Mucosa of descending colon (tissue), 3 donors: ENCODE results near the gene CTBP2. TPM values are rescaled to one million over a fixed set of nuclear protein-coding genes. Genes with fewer than 3 reads are reported as not detected.

Source experiments
- ATAC-seq: fragments of 200-7000 bp; cut with Tn5 transposase; one replicate; pipeline ENCODE4 v1.9.1; 2020; ENCODE audit warnings: mild to moderate bottlenecking, moderate library complexity
- DNase-seq, 3 donors: peaks; one replicate each; pipeline ENCODE4 v3.0.0-alpha.2; 2020
- H3K36me3 ChIP-seq: fragments of 200-600 bp; one replicate; pipeline ENCODE4 v1.8.0; 2021; ENCODE audit warnings: low read depth, mild to moderate bottlenecking
- H3K4me1 ChIP-seq: fragments of 200-600 bp; one replicate; pipeline ENCODE4 v1.8.0; 2021; ENCODE audit warnings: low read depth, mild to moderate bottlenecking
- H3K4me3 ChIP-seq: fragments of 200-600 bp; one replicate; pipeline ENCODE4 v1.8.0; 2021; ENCODE audit warnings: mild to moderate bottlenecking
- H3K9me3 ChIP-seq: fragments of 200-600 bp; one replicate; pipeline ENCODE4 v1.8.0; 2021; ENCODE audit warnings: mild to moderate bottlenecking
- intact Hi-C, 2 donors: fragments of 100-400 bp; cut with DNase I in 1 of 2; cut with micrococcal nuclease in 1 of 2; formaldehyde crosslinking; loops; one replicate each; pipeline versions ENCODE4 v1.11.0 to v1.11.1; 2022; cut with DNase I, micrococcal nuclease
- total RNA-seq, 3 donors: library from RNA; stranded (reverse); fragmentation: NEBNext Ultra II Directional in 2 of 3; extraction: Animal tissue kit (Norgen Biotek cat#: 25700) in 2 of 3; gene quantifications; one replicate each; pipeline versions ENCODE4 v1.2.1 to v1.2.4, GENCODE V29; 2021 to 2023
- TF ChIP-seq, protein P1 (sequence below): fragments of 200-600 bp; IDR thresholded peaks from one replicate; pipeline ENCODE4 v1.8.0; 2022; ENCODE audit warnings: antibody characterized with exemption, mild to moderate bottlenecking
- donor health status: DM: no; HTN: no; CAD: no; lungs with moderate emphysema.
- donor health status: DM: no; HTN: no; CAD: no.
- donor health status: DM: no; HTN: yes; CAD: no.

CTBP2 gene
- total RNA-seq, 3 donors from 2014 or later = 109 to 137 (median 121) TPM

DNA sequence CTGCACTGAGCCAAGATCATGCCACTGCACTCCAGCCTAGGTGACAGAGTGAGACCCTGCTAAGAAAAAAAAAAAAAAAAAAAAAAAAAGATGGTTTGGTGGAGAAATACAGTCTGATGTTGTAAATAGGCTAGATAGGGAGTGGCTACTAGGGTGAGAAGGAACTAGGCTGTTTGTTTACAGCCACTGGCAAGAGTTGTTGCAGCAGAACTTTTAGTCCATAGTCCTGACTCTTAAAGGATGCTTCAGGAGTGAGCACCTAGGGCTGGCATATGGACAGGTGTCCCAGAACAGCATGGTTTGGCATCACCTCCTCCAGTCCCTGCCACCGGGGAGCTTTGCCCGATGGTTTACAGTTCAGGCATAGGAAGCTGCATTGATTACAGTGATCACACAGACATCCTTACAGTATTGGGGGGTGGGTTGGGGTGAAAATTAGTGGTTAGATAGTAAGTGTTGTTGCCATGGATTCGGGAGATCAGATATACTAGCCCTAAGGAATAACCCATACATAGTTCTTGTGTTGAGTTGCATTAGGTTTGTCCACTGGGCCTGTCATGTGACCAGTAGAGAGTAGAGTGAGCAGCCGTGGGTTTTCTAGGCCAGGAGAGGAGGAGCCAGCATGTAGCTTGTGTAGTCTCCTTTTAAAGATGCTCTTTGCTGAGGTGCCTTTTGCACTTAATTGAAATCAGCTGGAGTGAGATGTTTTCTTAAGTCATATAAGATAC is 182.6 kb downstream of the CTBP2 start:
- Histone ChIP-seq H3K4me1 (no peaks in the 10 kb centered on the region), H3K9me3 (no peaks in the 10 kb centered on the region), H3K4me3 (no peak overlapping the region), H3K36me3 (no peaks in the 10 kb centered on the region)
- ATAC-seq (peak; percentile 32), DNase-seq (no peak)
- intact Hi-C loops = no loop called here
- TF ChIP-seq, protein P1, sequence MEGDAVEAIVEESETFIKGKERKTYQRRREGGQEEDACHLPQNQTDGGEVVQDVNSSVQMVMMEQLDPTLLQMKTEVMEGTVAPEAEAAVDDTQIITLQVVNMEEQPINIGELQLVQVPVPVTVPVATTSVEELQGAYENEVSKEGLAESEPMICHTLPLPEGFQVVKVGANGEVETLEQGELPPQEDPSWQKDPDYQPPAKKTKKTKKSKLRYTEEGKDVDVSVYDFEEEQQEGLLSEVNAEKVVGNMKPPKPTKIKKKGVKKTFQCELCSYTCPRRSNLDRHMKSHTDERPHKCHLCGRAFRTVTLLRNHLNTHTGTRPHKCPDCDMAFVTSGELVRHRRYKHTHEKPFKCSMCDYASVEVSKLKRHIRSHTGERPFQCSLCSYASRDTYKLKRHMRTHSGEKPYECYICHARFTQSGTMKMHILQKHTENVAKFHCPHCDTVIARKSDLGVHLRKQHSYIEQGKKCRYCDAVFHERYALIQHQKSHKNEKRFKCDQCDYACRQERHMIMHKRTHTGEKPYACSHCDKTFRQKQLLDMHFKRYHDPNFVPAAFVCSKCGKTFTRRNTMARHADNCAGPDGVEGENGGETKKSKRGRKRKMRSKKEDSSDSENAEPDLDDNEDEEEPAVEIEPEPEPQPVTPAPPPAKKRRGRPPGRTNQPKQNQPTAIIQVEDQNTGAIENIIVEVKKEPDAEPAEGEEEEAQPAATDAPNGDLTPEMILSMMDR = no peak

DNA sequence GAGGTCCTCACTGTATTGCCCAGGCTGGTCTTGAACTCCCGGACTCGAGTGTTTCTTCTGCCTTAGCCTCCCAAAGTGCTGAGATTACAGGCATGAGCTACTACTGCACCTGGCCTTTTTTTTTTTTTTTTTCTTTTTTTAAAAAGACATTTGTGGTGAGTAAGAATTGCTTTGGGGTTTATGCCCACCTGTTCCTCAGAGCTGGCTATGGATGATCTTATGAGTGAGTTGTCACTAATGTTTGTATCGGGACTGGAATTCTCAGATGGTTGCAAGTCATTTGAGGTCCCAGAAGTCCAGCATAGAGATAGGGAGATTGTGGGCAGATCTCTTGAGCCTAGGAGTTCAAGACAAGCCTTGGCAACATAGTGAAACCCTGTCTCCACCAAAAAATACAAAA is 183.2 kb downstream of the CTBP2 start:
- Histone ChIP-seq H3K4me3 (no peak overlapping the region), H3K36me3 (no peaks in the 10 kb centered on the region), H3K9me3 (no peaks in the 10 kb centered on the region), H3K4me1 (no peaks in the 10 kb centered on the region)
- TF ChIP-seq, protein P1 = no peak
- DNase-seq = no peak
- intact Hi-C loops = no loop called here
- ATAC-seq = no peak

DNA sequence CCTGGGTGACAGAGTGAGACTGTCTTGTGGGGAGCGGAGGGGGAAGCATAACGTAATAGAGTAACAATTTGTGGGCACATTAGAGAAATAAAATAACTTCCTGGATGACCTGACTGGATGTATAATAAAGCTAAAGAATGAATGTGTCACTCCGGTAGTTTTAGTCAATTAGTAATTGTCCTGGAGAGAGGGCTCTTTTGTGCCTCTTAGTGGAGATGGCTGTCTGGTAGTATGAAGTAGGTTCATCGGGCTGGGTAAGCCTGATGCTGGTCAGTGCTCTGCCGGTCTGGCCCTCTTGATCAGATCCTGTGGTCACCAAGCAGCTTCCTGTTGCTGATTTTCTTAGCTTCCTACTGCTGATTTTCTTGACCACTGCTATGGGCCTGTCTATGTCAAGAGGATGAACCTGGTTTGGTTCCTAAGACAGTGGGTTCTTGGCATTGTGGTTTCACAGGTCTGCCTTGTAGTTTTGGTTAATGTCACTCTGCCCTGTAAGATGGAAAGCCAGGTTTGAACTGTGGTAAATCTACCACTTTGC is 184.3 kb downstream of the CTBP2 start:
- no peak for DNase-seq
- ATAC-seq = peak; percentile 38
- Histone ChIP-seq H3K4me1 (no peaks in the 10 kb centered on the region), H3K9me3 (no peaks in the 10 kb centered on the region), H3K36me3 (no peaks in the 10 kb centered on the region), H3K4me3 (no peak overlapping the region)
- intact Hi-C loops = no loop called here
- TF ChIP-seq, protein P1 = no peak

DNA sequence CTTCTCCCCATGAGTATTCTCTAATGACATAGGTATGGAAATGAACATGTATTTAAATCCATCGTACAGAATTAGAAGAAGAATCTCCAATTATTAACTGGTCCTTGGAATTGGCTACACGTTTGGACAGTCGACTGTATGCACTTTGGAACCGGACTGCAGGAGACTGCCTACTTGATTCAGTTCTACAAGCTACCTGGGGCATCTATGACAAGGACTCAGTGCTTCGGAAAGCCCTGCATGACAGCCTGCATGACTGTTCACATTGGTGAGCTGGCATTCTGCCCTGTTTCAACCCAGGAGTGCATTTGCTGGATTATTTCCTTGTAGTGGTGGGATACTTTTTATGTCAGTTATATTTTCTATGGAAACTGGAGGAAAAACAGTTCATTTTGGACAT is 186.2 kb downstream of the CTBP2 start:
- TF ChIP-seq, protein P1 = no peak
- ATAC-seq = no peak
- Histone ChIP-seq H3K36me3 (no peaks in the 10 kb centered on the region), H3K4me3 (no peak overlapping the region), H3K4me1 (no peaks in the 10 kb centered on the region), H3K9me3 (no peaks in the 10 kb centered on the region)
- intact Hi-C loops = no loop called here
- DNase-seq = no peak

DNA sequence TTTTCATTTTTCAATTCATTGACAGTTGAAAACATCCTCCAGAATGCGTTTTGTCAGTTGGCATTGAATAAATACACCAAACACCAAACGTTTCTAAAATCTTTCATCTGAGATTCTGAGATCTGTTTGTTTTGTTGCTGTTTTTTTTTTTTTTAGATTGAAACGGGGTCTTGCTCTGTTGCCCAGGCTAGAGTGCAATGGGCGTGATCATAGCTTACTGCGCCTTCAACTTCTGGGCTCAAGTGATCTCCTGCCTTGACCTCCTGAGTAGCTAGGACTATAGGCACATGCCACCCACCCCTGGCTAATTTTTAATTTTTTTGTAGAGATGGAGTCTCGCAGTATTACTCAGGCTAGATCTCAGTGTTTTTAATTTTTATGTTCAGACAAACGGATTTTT is 187.7 kb downstream of the CTBP2 start:
- ATAC-seq (no peak), DNase-seq (no peak)
- intact Hi-C loops = no loop called here
- no peaks in the 10 kb centered on the region for H3K36me3 ChIP-seq
- H3K9me3 ChIP-seq = no peaks in the 10 kb centered on the region
- H3K4me1 ChIP-seq = no peaks in the 10 kb centered on the region
- TF ChIP-seq, protein P1 = no peak
- no peak overlapping the region for H3K4me3 ChIP-seq
